GM18868 (cell line): ENCODE results near the gene CBFA2T3.

Experiments used
- ATAC-seq: cut with Tn5 transposase; IDR thresholded peaks from one replicate; pipeline ENCODE4 v1.9.1; 2021; ENCODE audit warnings: mild to moderate bottlenecking, moderate library complexity; ENCODE audit not compliant: unreplicated experiment

Gene CBFA2T3

DNA sequence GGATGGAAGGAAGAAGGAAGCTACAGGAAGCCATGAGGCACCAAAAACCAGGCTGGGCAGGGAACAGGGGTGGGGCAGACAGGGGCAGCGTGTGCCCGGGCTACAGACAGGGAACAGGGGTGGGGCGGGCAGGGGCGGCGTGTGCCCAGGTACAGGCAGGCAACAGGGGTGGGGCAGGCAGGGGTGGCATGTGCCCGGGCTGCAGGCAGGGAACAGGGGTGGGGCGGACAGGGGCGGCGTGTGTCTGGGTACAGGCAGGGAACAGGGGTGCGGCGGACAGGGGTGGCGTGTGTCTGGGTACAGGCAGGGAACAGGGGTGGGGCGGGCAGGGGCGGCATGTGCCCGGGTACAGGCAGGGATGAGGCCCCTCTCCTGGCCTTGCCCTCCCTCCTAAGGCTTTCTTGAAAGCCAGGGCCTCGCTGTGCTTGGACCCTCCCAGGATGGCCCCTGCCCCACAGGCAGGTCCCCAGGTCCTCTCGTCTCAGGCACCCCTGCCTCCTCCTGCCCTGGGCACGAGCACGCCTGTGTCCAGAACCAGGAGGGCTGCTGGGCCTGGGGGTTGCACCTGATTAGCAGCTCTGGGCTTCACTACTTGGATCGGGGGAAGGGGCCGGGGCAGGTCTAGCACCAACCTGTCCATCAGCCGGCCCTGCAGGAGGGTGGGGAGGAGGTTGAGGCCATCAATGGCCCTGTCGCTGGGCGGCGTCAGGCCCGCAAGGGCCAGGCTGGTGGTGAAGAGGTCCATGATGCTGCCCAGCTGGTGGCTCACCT, 150.8 kb downstream of the CBFA2T3 start:
- no peak for ATAC-seq

DNA sequence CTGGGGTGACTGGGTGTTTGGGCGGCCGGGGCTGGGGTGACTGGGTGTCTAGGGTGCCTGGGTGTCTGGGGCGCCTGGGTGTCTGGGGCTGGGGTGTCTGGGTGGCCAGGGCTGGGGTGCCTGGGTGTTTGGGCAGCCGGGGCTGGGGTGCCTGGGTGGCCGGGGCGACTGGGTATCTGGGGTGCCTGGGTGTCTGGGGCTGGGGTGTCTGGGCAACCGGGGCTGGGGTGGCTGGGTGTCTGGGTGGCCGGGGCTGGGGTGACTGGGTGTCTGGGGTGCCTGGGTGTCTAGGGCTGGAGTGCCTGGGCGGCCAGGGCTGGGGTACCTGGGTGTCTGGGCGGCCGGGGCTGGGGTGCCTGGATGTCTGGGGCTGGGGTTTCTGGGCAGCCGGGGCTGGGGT, 151.9 kb downstream of the CBFA2T3 start:
- ATAC-seq: no peak
